Natural killer cell (primary cell): ENCODE measurements around the gene FBLN1. TPM values are rescaled to one million over a fixed set of nuclear protein-coding genes. Genes with fewer than 3 reads are reported as not detected.

ENCODE experiments used
- ATAC-seq, 3 donors: fragments of 150-1000 bp in 2 of 3; fragments of 200-7000 bp in 1 of 3; cut with Tn5 transposase; 1 replicate in 1 of 3; 2 replicates in 2 of 3; pipeline ENCODE4 v1.10.0; 2021; ENCODE audit warnings: mild to moderate bottlenecking in 2 of 3, moderate library complexity in 2 of 3
- DNase-seq, 2 donors: peaks; one replicate each; pipeline versions ENCODE4 v3.0.0 to v3.0.0-alpha.2; 2013 to 2021; ENCODE audit warnings: mixed read lengths in 1 of 2
- H3K27ac ChIP-seq: one replicate; pipeline ENCODE4 v1.5.1; 2013; ENCODE audit warnings: mild to moderate bottlenecking, low read length
- H3K27me3 ChIP-seq: one replicate; pipeline ENCODE4 v1.6.1; 2013; ENCODE audit warnings: low read length; ENCODE audit not compliant: control insufficient read depth, insufficient read depth
- H3K36me3 ChIP-seq: one replicate; pipeline ENCODE4 v1.6.1; 2013; ENCODE audit warnings: low read length; ENCODE audit not compliant: control insufficient read depth, insufficient read depth
- H3K4me1 ChIP-seq: one replicate; pipeline ENCODE4 v1.6.1; 2013; ENCODE audit warnings: low read length; ENCODE audit not compliant: control insufficient read depth, insufficient read depth
- H3K4me3 ChIP-seq: one replicate; pipeline ENCODE4 v1.5.1; 2013; ENCODE audit warnings: low read length
- H3K9me3 ChIP-seq: one replicate; pipeline ENCODE4 v1.6.1; 2013; ENCODE audit warnings: low read length; ENCODE audit not compliant: control insufficient read depth, insufficient read depth
- H3K27ac Mint-ChIP-seq, 2 donors: one replicate each; pipeline ENCODE4 v1.8.0; 2022; ENCODE audit warnings: mild to moderate bottlenecking in 2 of 2, mixed read lengths in 2 of 2, moderate library complexity in 1 of 2
- H3K27me3 Mint-ChIP-seq, 2 donors: one replicate each; pipeline ENCODE4 v1.8.0; 2022; ENCODE audit warnings: low read depth in 2 of 2, mixed read lengths in 2 of 2
- H3K36me3 Mint-ChIP-seq: one replicate; pipeline ENCODE4 v1.8.0; 2022; ENCODE audit warnings: mixed read lengths
- H3K4me1 Mint-ChIP-seq, 2 donors: one replicate each; pipeline ENCODE4 v1.8.0; 2022; ENCODE audit warnings: mixed read lengths in 2 of 2
- H3K4me3 Mint-ChIP-seq: one replicate; pipeline ENCODE4 v1.8.0; 2022; ENCODE audit warnings: mild to moderate bottlenecking, moderate library complexity, mixed read lengths
- H3K9me3 Mint-ChIP-seq, 2 donors: one replicate each; pipeline ENCODE4 v1.8.0; 2022; ENCODE audit warnings: mixed read lengths in 2 of 2
- CTCF ChIP-seq: fragments of 200-600 bp; IDR thresholded peaks from one replicate; pipeline ENCODE4 v1.8.0; 2022; ENCODE audit warnings: antibody characterized with exemption
- WGBS: methylation state at CpG from one replicate; pipeline ENCODE4 v1.1.7; 2013; ENCODE audit warnings: missing lambda C conversion rate; ENCODE audit not compliant: insufficient coverage; 5-methylcytosine and 5-hydroxymethylcytosine counted together
- intact Hi-C: fragments of 100-400 bp; cut with micrococcal nuclease; formaldehyde crosslinking; loops from one replicate; pipeline ENCODE4 v1.14.2; 2022
- total RNA-seq, 4 donors: library from RNA; stranded (reverse); fragments of 120-200 nt in 1 of 4; gene quantifications; one replicate each; pipeline versions ENCODE4 v1.2.3 to v1.2.4, GENCODE V29; 2013 to 2022

FBLN1 gene
- total RNA-seq, 3 donors from 2014 or later (not counting 1 experiment from before 2014, with no cell fraction given), result 0.58 TPM; not detected in 2

GRCh38 chr22:45472426-45472825 lies 30.3 kb upstream of the FBLN1 start:
- Histone ChIP-seq H3K9me3 (no peaks in the 10 kb centered on the region), H3K36me3 (no peaks in the 10 kb centered on the region), H3K27me3 (no peaks in the 10 kb centered on the region), H3K4me3 (no peak overlapping the region), H3K4me1 (no peaks in the 10 kb centered on the region), H3K27ac (no peak overlapping the region)
- no peak for ATAC-seq
- no peak for DNase-seq
- WGBS, result 98% methylated on average over 3 of the region's 3 CpGs
- Mint-ChIP-seq H3K36me3 (no peaks in the 10 kb centered on the region), H3K4me3 (no peak overlapping the region), H3K27me3 (peaks cover 0 to 8% of the 10 kb centered on the region in 2 donors), H3K9me3 (no peaks in the 10 kb centered on the region), H3K27ac (no peak overlapping the region), H3K4me1 (no peaks in the 10 kb centered on the region)
- intact Hi-C loops, result no loop called here
- TF ChIP-seq CTCF, result no peak

- H3K27me3 Mint-ChIP-seq, result peaks cover 0 to 6% of the 10 kb centered on the region in 2 donors
- WGBS, result 86% methylated on average over 6 of the region's 6 CpGs
- H3K4me3 Mint-ChIP-seq, result no peak overlapping the region
- H3K9me3 Mint-ChIP-seq, result no peaks in the 10 kb centered on the region
- TF ChIP-seq CTCF, result no peak
- DNase-seq, result no peak
- no peak overlapping the region for H3K4me3 ChIP-seq
- intact Hi-C loops, result no loop called here
- no peak overlapping the region for H3K27ac ChIP-seq
- H3K4me1 Mint-ChIP-seq, result no peaks in the 10 kb centered on the region
- H3K36me3 ChIP-seq, result no peaks in the 10 kb centered on the region
- H3K36me3 Mint-ChIP-seq, result no peaks in the 10 kb centered on the region
- H3K27me3 ChIP-seq, result no peaks in the 10 kb centered on the region
- no peak for ATAC-seq
- no peaks in the 10 kb centered on the region for H3K4me1 ChIP-seq
- H3K9me3 ChIP-seq, result no peaks in the 10 kb centered on the region
- no peak overlapping the region for H3K27ac Mint-ChIP-seq
Observed at GRCh38 chr22:45473626-45474237, 29.0 kb upstream of the FBLN1 start.

GRCh38 chr22:45475063-45475747 lies 27.5 kb upstream of the FBLN1 start:
- H3K36me3 ChIP-seq, result no peaks in the 10 kb centered on the region
- H3K4me3 ChIP-seq, result no peak overlapping the region
- H3K4me1 ChIP-seq, result no peaks in the 10 kb centered on the region
- 65% methylated on average over 7 of the region's 8 CpGs for WGBS
- intact Hi-C loops, result loop anchor here (5.0 kb wide), 1 partner anchor 52 kb away; no protein-coding TSS in a partner anchor
- no peak overlapping the region for H3K27ac ChIP-seq
- H3K27me3 Mint-ChIP-seq, result peaks cover 0 to 6% of the 10 kb centered on the region in 2 donors
- TF ChIP-seq CTCF, result no peak
- H3K4me1 Mint-ChIP-seq, result no peaks in the 10 kb centered on the region
- H3K9me3 ChIP-seq, result no peaks in the 10 kb centered on the region
- H3K4me3 Mint-ChIP-seq, result no peak overlapping the region
- ATAC-seq (no peak), DNase-seq (no peak)
- no peaks in the 10 kb centered on the region for H3K36me3 Mint-ChIP-seq
- H3K9me3 Mint-ChIP-seq, result no peaks in the 10 kb centered on the region
- H3K27me3 ChIP-seq, result no peaks in the 10 kb centered on the region
- no peak overlapping the region for H3K27ac Mint-ChIP-seq
